HUDEP-2 (cell line): Measurements from ENCODE around the gene UBTD1.

Source experiments
- DNase-seq, 76 experiments: peaks; one replicate each; lab custom pipeline; 2025; ENCODE audit not compliant: unreplicated experiment in 76 of 76; lab: John Stamatoyannopoulos, UW

UBTD1 gene

DNA sequence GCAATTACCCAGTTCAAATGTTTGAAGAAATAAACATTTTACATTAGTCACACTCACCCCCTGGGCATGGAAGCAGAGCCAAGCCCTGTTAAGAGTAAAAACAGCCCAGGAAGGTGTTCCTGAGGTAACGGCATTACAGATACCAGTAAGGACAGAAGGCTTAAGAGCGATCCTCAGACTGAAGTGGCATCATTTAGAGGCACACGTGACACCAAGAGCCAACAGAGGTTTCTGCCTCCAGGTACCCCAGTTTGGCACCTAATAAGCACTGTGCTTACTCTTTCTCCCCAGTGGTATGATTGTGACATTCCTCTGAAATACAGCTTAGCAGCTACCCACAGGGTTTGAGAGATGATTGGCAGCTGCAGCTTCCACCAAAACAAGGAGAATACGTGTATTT lies 17.7 kb upstream of the UBTD1 start:
- DNase-seq = no peak

- DNase-seq = no peak
Observed at GRCh38 chr10:97482381-97482780, 16.3 kb upstream of the UBTD1 start.

DNA sequence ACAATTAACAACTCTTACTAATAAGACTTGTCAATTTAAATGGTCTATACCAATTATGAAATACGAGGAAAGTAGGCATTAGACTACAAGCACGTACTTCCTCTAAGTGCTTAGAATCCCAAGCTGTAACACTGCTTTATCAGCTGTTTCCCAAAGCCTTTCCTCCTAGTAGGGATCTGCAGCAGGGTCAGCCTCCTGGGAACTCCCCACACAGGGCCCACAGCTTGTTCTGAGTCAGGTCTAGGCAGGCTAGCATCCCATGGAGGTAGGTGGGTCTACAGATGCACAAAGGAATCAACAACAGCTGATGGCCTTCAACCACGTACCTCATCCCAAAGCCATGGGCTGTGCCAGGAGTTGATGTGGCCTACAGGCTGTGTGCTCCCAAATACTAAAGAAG lies 15.2 kb upstream of the UBTD1 start:
- no peak for DNase-seq

DNA sequence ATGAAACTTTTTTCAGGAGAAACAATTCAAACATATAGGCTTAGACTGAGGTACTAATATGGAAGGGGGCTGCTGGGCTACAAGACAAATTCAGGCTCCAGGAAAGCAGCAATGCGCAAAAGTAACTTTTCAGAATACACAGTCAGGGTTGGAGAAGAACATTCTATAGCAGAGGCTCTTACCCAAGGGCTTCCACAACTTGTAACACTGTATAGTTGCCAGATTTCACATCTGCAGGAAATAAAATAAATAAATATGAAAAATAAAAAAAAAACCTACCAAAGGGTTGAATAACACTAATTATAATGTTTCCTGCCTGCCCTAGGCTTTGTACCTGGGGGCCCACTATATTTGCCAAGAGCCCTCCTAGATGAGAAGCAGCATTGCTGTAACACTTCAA lies 14.8 kb upstream of the UBTD1 start:
- DNase-seq = no peak

GRCh38 chr10:97485647-97486281 lies 13.0 kb upstream of the UBTD1 start:
- DNase-seq = no peak

DNA sequence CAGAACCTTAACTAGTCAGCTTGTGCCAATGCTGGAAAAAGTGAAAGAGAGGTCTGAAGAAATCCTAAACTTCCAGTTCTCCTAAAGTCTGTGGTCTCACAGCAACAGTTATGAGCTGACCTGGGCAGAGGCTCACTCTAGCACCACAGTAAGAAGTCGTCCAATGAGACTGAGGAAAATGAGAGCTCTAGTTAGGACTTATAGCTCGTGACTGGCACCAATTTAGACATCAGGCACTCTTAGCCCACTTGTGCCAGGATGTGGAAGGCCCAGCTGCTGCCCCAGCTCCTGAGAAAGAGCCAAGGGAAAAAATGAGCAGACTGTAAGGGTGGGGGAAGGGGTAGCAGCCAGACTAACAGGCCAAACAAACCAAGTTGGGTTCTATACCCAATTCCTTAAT lies 8.1 kb upstream of the UBTD1 start:
- no peak for DNase-seq

DNA sequence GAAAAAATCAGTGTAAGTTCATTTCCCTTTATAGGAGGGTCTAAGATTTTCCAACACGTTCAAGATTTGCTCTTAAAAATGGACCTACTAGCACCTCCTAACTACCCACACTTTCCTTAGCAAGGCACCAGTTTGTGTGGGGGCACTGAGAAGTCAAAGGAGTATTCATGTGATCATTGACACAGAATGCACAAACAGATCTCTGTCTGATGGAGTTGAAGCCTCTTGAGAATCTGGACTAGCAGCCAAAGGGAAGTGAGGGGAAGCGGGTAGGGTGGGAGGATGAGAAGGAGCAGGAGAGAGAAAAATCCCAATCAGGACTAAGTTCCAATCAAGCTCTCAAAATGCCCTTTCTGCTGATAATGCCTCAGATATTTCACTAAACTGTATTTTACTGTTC lies 4.6 kb upstream of the UBTD1 start:
- DNase-seq = no peak

DNA sequence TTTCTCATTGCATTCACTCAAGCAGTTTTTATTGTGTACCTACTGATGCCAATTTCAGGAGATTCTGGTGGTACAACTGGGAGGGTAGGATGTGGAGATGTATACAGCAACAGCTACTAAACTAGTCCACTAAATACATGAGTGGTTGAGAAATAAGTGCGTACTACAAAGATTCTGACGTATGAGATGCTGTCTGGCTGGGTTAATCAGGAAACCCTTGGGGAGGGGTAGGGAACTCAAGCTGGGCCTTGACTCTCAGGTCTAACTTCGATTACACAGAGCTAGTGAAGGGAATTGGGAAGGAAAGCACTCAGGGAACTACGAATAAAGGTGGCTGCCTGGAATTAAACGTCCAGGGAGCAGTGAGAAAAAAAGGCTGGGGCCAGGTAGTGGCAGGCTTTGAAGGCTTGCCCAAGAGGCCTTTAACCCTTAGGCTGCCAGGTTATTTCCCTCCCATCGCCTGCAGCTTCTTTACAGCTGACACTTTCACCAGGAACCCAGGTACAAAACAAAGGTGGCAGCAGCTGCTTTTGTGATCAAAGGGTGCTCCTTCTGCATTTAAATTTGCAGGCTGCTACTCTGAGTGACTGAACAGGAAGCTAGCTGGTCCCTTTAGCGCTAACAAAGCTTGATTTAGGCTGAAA lies 3.7 kb upstream of the UBTD1 start:
- DNase-seq = no peak

DNA sequence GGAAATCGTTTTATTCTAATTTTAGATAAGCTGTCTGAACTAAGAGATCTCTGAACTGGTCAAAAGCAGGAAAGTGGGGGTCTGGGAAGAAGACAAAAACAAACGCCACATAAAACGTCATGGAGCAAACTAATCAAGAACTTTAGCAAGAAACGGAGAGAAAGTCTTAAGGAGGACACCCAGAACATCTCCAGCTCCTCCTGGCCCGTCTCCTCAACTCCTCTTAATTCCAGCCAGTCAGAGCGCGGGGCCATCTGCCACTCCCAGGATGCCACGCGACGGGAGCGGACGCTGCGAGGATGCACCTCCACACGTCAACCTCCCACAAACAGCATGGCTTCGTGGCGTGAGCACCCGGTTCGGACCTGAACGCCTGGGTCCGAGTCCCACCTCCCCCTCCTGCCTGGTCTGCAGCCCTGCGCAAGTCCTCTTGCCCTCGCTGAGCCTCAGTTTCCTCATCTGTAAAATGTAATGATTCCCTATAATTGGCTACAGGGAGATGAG lies 1.1 kb upstream of the UBTD1 start:
- peak in 74 of 76 experiments; percentile 16 to 86 (median 74) for DNase-seq

GRCh38 chr10:97498076-97498840 lies 466 bp upstream of the UBTD1 start, which contains the start of gene MMS19:
Gene MMS19, minus strand, starts transcription at chr10:97498422. Its CDS starts 38 bp downstream, at chr10:97498384.
- DNase-seq = peak; percentile 37 to 100 (median 98)

DNA sequence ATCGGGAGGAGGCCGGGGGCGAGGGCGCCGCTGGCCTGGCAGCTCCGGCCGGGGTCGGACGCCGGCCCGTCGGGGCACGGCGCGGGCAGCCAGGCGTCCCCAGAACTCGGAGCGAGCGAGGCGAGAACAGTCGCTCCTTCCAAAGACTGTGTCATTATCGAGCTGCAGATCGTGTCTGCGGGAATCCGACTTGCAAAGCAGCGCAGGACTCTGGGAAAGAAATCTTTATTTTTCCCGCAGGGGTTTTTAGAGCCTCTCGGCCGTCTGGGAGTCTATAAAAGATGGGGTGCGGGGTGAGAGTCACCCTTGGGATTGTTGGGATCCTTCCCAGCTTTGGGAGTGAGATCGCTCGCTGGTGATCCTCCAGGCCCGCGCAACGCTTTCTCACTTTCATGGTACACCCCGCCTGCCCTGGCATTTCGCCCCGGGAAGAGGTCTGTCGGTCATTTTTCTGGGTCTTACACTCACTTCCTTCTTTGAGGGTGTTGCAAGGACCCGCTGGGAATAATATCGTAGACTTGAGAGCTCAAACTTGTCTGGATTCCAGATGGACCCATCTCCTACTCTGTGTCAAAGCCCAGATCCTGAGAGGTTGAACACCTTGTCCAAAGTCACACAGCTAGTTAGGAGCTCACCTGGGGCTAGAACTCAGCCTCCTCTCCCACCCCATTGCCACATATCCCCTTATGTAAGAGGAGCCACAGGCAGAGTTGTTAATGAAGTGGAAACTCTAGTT lies 1.0 kb downstream of the UBTD1 start:
- DNase-seq = peak in 1 of 76 experiments; percentile 6

GRCh38 chr10:97500297-97500575 lies 1.5 kb downstream of the UBTD1 start:
- no peak for DNase-seq

GRCh38 chr10:97502916-97503315 lies 4.2 kb downstream of the UBTD1 start:
- no peak for DNase-seq

DNA sequence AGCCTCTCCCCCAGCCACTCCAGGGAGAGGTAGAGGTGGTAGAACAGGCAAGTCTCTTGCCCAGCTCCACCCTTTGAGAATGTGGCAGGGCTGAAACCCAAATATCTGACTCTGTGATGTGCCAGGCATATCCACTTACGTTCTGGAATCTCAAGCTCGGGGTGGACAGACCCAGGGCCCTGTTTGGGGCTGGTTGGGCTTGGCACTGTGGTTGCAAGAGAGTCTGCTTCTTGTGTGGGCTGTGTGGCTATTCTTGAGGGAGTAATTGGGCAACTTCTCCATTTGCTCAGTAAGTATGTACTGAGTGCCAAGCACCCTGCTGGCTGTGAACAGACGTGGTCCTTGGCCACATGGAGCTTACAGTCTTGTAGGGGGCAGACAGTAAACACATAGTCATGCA lies 4.7 kb downstream of the UBTD1 start:
- DNase-seq = no peak

GRCh38 chr10:97505152-97505551 lies 6.4 kb downstream of the UBTD1 start:
- no peak for DNase-seq

- no peak for DNase-seq
Observed at GRCh38 chr10:97506199-97506991, 7.7 kb downstream of the UBTD1 start.

- no peak for DNase-seq
Observed at GRCh38 chr10:97508342-97508741, 9.6 kb downstream of the UBTD1 start.

- no peak for DNase-seq
Observed at GRCh38 chr10:97509120-97509680, 10.5 kb downstream of the UBTD1 start.

- DNase-seq = no peak
Observed at GRCh38 chr10:97510686-97511085, 12.0 kb downstream of the UBTD1 start.
